Urothelium cell line (cell line): ENCODE results near the gene SEPTIN3.

ENCODE experiments used
- DNase-seq: peaks from one replicate; pipeline ENCODE4 v3.0.0; 2011; ENCODE audit warnings: low spot score, mixed read lengths
- FAIRE-seq: peaks from 2 replicates; lab custom pipeline; 2011; peaks lifted over from hg19 to GRCh38; lab: Jason Lieb, UNC

SEPTIN3 gene

DNA sequence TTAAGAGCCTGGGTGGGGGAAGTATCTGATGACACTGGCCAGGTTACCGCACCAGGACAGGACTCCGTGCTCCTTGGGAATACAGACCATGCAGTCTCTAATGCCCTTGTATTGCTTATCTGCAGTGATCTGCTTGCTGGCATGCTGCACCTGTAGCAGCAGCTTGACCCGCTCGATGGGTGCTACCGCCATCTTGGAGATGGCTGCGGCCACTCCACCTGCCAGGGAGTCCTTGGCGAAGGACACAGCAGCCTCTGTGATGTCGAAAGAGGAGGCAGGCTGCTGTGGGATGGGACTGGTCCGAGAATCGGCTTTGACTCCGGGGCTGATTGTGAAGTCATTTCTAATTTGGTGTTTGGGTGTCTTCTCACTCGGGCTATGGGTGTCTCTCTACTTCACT is 32.5 kb downstream of the SEPTIN3 start:
- FAIRE-seq (no peak), DNase-seq (no peak)

DNA sequence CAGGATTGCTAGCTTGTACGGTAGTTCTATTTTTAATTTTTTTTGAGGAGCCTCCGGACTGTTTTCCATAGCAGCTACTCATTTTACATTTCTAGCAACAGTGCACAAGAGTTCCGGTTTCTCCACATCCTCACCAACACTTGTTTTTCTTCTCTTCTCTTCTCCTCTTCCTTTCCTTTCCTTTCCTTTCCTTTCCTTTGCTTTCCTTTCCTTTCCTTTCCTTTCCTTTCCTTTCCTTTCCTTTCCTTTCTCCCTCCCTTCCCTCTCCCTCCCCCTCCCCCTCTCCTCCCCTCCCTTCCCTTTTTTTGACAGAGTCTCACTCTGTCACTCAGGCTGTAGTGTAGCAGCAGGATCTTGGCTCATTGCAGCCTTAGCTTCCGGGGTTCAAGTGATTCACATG is 38.7 kb downstream of the SEPTIN3 start:
- FAIRE-seq (no peak), DNase-seq (no peak)

GRCh38 chr22:42010778-42011177 is 41.5 kb downstream of the SEPTIN3 start:
- FAIRE-seq (no peak), DNase-seq (no peak)

DNA sequence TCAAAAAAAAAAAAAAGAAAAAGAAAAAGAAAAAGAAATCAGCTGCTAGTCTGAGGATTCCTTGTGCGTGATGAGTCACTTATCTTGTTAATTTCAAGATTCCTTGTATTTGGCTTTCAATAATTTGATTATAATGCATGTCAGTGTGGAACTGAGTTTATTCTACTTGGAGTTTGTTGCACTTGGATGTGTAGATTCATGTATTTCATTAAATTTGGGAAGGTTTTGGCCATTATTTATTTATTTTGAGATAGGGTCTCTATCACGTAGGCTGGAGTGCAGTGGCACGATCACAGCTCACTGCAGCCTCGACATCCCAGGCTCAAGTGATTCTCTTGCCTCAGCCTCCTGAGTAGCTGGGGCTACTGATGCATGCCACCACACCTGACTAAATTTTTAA is 44.1 kb downstream of the SEPTIN3 start:
- DNase-seq, result no peak
- no peak for FAIRE-seq

GRCh38 chr22:42016111-42016510 is 46.9 kb downstream of the SEPTIN3 start:
- FAIRE-seq (no peak), DNase-seq (no peak)

DNA sequence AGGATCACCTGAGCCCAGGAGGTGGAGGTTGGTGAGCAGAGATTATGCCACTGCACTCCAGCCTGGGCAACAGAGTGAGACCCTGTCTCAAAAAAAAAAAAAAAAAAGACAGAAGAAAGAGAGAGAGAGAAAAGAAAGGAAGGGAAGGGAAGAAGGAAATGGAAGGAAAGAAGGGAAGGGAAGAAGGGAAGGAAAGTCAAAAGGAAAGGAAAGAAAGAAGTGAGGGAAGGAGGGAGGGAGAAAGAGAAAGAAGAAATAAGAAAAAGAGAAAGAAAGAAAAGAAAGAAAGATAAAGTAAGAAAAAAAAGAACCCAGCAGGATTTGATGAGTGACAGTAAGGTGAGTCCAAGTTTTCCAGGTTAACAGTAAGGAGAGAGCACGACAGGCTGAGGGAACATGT is 49.0 kb downstream of the SEPTIN3 start:
- FAIRE-seq (no peak), DNase-seq (no peak)
